Skeletal muscle cell (primary cell): Measurements from ENCODE around the gene RIPK3.
"Not testable (repeated sequence)": the region's sequence is repeated elsewhere in the genome, so short reads cannot be mapped to it uniquely, and the experiment has no call there.

Experiments used
- DNase-seq: peaks from one replicate; pipeline ENCODE4 v3.0.0-alpha.2; 2010; ENCODE audit warnings: low read depth
- H3K4me3 ChIP-seq: 2 replicates; pipeline ENCODE4 v1.5.1; 2011; ENCODE audit warnings: low read depth, mild to moderate bottlenecking, control low read depth, low read length, moderate library complexity

Gene RIPK3

GRCh38 chr14:24370748-24371147 is 31.0 kb upstream of the RIPK3 start:
- DNase-seq, result no peak
- no peak overlapping the region for H3K4me3 ChIP-seq

GRCh38 chr14:24369907-24370687 is 30.3 kb upstream of the RIPK3 start:
- peak overlapping the region; percentile 85 for H3K4me3 ChIP-seq
- DNase-seq, result no peak

GRCh38 chr14:24369463-24369862 is 29.7 kb upstream of the RIPK3 start:
- peak overlapping the region; percentile 85 for H3K4me3 ChIP-seq
- DNase-seq, result no peak

- peak overlapping the region; percentile 85 for H3K4me3 ChIP-seq
- DNase-seq, result no peak
Measured at GRCh38 chr14:24368562-24369252, 28.9 kb upstream of the RIPK3 start.

- peak overlapping the region; percentile 85 for H3K4me3 ChIP-seq
- no peak for DNase-seq
Measured at GRCh38 chr14:24368212-24368561, 28.4 kb upstream of the RIPK3 start.

- DNase-seq, result peak; percentile 94
- peak within 1 kb of the TSS; percentile 85 for H3K4me3 ChIP-seq
Measured at GRCh38 chr14:24367514-24368211, 27.9 kb upstream of the RIPK3 start, which contains the start of gene NFATC4. TSS of gene NFATC4 (plus strand) at chr14:24368184. CDS start at chr14:24368341, 157 bp downstream.

GRCh38 chr14:24366721-24367513 is 27.1 kb upstream of the RIPK3 start:
- peak overlapping the region; percentile 44 for H3K4me3 ChIP-seq
- peak; percentile 94 for DNase-seq

- DNase-seq, result no peak
- peak overlapping the region; percentile 44 for H3K4me3 ChIP-seq
Measured at GRCh38 chr14:24366413-24366720, 26.6 kb upstream of the RIPK3 start.

- H3K4me3 ChIP-seq, result peak overlapping the region; percentile 44
- DNase-seq, result peak; percentile 75
Measured at GRCh38 chr14:24365600-24366412, 26.0 kb upstream of the RIPK3 start.

- no peak for DNase-seq
- H3K4me3 ChIP-seq, result no peak overlapping the region
Measured at GRCh38 chr14:24364841-24365240, 25.1 kb upstream of the RIPK3 start.

GRCh38 chr14:24363401-24363800 is 23.6 kb upstream of the RIPK3 start:
- DNase-seq, result no peak
- no peak overlapping the region for H3K4me3 ChIP-seq

- no peak overlapping the region for H3K4me3 ChIP-seq
- DNase-seq, result no peak
Measured at GRCh38 chr14:24362241-24362960, 22.6 kb upstream of the RIPK3 start.

GRCh38 chr14:24361326-24361725 is 21.5 kb upstream of the RIPK3 start:
- no peak for DNase-seq
- no peak overlapping the region for H3K4me3 ChIP-seq

GRCh38 chr14:24360281-24360680 is 20.5 kb upstream of the RIPK3 start:
- no peak overlapping the region for H3K4me3 ChIP-seq
- DNase-seq, result no peak

- no peak overlapping the region for H3K4me3 ChIP-seq
- DNase-seq, result no peak
Measured at GRCh38 chr14:24356208-24356607, 16.4 kb upstream of the RIPK3 start.

GRCh38 chr14:24355009-24355408 is 15.2 kb upstream of the RIPK3 start:
- no peak for DNase-seq
- no peak overlapping the region for H3K4me3 ChIP-seq

GRCh38 chr14:24354482-24354825 is 14.7 kb upstream of the RIPK3 start:
- not testable (repeated sequence) for DNase-seq, H3K4me3 ChIP-seq
